CD14-positive monocyte (primary cell): ENCODE results near the gene PRSS1. TPM values are rescaled to one million over a fixed set of nuclear protein-coding genes. Genes with fewer than 3 reads are reported as not detected.
"Not testable (repeated sequence)": the region's sequence is repeated elsewhere in the genome, so short reads cannot be mapped to it uniquely, and the experiment has no call there.

Experiments
- DNase-seq, 3 donors: peaks; one replicate each; pipeline ENCODE4 v3.0.0-alpha.2; 2011 to 2022
- H2AFZ ChIP-seq: 2 replicates; pipeline ENCODE4 v1.6.0; 2012; ENCODE audit warnings: mild to moderate bottlenecking, low read depth, low read length, inconsistent platforms; ENCODE audit not compliant: insufficient read depth, poor library complexity, severe bottlenecking
- H3K27ac ChIP-seq, 2 donors: 1 replicate in 1 of 2; 2 replicates in 1 of 2; pipeline ENCODE4 v1.5.1; 2012 to 2013; ENCODE audit warnings: low read length in 2 of 2, control low read depth in 1 of 2, inconsistent platforms in 1 of 2, low read depth in 1 of 2, mild to moderate bottlenecking in 1 of 2
- H3K27me3 ChIP-seq, 2 donors: one replicate each; pipeline versions ENCODE4 v1.6.0 to v1.6.1; 2011 to 2013; ENCODE audit warnings: low read length in 2 of 2; ENCODE audit not compliant: control insufficient read depth in 2 of 2, insufficient read depth in 2 of 2
- H3K36me3 ChIP-seq, 2 donors: replicated peaks in 1 of 2; 1 replicate in 1 of 2; 2 replicates in 1 of 2; pipeline versions ENCODE4 v1.5.1 to v1.6.1; 2012 to 2013; ENCODE audit warnings: low read length in 2 of 2, control low read depth in 1 of 2, inconsistent platforms in 1 of 2, mild to moderate bottlenecking in 1 of 2; ENCODE audit not compliant: insufficient read depth in 2 of 2, control insufficient read depth in 1 of 2
- H3K4me1 ChIP-seq, 2 donors: 1 replicate in 1 of 2; 2 replicates in 1 of 2; pipeline versions ENCODE4 v1.5.1 to v1.6.1; 2012 to 2013; ENCODE audit warnings: low read length in 2 of 2, control low read depth in 1 of 2, inconsistent platforms in 1 of 2, mild to moderate bottlenecking in 1 of 2, moderate library complexity in 1 of 2; ENCODE audit not compliant: insufficient read depth in 2 of 2, control insufficient read depth in 1 of 2
- H3K4me2 ChIP-seq: replicated peaks from 2 replicates; pipeline ENCODE3; 2012; ENCODE audit warnings: low read length, moderate library complexity, mild to moderate bottlenecking; ENCODE audit not compliant: poor library complexity, severe bottlenecking; ENCODE audit errors: extremely low read depth
- H3K4me3 ChIP-seq, 3 experiments: fragments of 200-600 bp in 1 of 3; sonication (generic) in 1 of 3; replicated peaks in 1 of 3; 1 replicate in 2 of 3; 2 replicates in 1 of 3; pipeline ENCODE4 v1.5.1; 2011 to 2013; ENCODE audit warnings: low read length in 3 of 3, mild to moderate bottlenecking in 3 of 3, control low read depth in 2 of 3, low read depth in 2 of 3, inconsistent platforms in 1 of 3, moderate library complexity in 1 of 3
- H3K79me2 ChIP-seq: 2 replicates; pipeline ENCODE4 v1.6.0; 2012; ENCODE audit warnings: mild to moderate bottlenecking, control low read depth, inconsistent platforms, low read length, moderate library complexity; ENCODE audit not compliant: insufficient read depth
- H3K9ac ChIP-seq: 2 replicates; pipeline ENCODE4 v1.6.0; 2017; ENCODE audit warnings: low read length, mild to moderate bottlenecking; ENCODE audit not compliant: insufficient read depth, poor library complexity, severe bottlenecking
- H3K9me3 ChIP-seq, 2 donors: replicated peaks in 1 of 2; 1 replicate in 1 of 2; 2 replicates in 1 of 2; pipeline versions ENCODE4 v1.5.1 to v1.6.1; 2012 to 2013; ENCODE audit warnings: low read length in 2 of 2, control low read depth in 1 of 2; ENCODE audit not compliant: control insufficient read depth in 1 of 2, insufficient read depth in 1 of 2
- H4K20me1 ChIP-seq: 2 replicates; pipeline ENCODE4 v1.6.0; 2012; ENCODE audit warnings: mild to moderate bottlenecking, low read length, control low read depth, moderate library complexity; ENCODE audit not compliant: insufficient read depth
- H3K27ac Mint-ChIP-seq, 7 donors: one replicate each; pipeline ENCODE4 v1.8.0; 2020; ENCODE audit warnings: mild to moderate bottlenecking in 7 of 7, mixed read lengths in 7 of 7, moderate library complexity in 6 of 7, inconsistent platforms in 2 of 7
- H3K27me3 Mint-ChIP-seq, 3 donors: one replicate each; pipeline ENCODE4 v1.8.0; 2021 to 2022; ENCODE audit warnings: low read depth in 3 of 3, mild to moderate bottlenecking in 3 of 3, mixed read lengths in 3 of 3, moderate library complexity in 3 of 3, inconsistent platforms in 1 of 3
- H3K36me3 Mint-ChIP-seq, 2 donors: one replicate each; pipeline ENCODE4 v1.8.0; 2020; ENCODE audit warnings: mixed read lengths in 2 of 2, inconsistent platforms in 1 of 2, mild to moderate bottlenecking in 1 of 2
- H3K4me1 Mint-ChIP-seq: one replicate; pipeline ENCODE4 v1.8.0; 2020; ENCODE audit warnings: mild to moderate bottlenecking, mixed read lengths
- H3K4me3 Mint-ChIP-seq, 2 donors: one replicate each; pipeline ENCODE4 v1.8.0; 2020; ENCODE audit warnings: mild to moderate bottlenecking in 2 of 2, mixed read lengths in 2 of 2, moderate library complexity in 1 of 2
- H3K9me3 Mint-ChIP-seq, 7 donors: one replicate each; pipeline ENCODE4 v1.8.0; 2020 to 2022; ENCODE audit warnings: mixed read lengths in 7 of 7, mild to moderate bottlenecking in 6 of 7, moderate library complexity in 6 of 7, inconsistent platforms in 2 of 7
- CTCF ChIP-seq: fragments of 200-600 bp; IDR thresholded peaks from one replicate; pipeline ENCODE4 v1.8.0; 2022; ENCODE audit warnings: antibody characterized with exemption, mild to moderate bottlenecking
- WGBS: methylation state at CpG from one replicate; pipeline ENCODE4 v1.1.5; 2013; ENCODE audit warnings: missing lambda C conversion rate; ENCODE audit not compliant: insufficient coverage; 5-methylcytosine and 5-hydroxymethylcytosine counted together
- intact Hi-C, 2 donors: fragments of 100-400 bp; cut with micrococcal nuclease; formaldehyde crosslinking; loops; one replicate each; pipeline versions ENCODE4 v1.15.0 to v1.15.1; 2023
- polyA plus RNA-seq, 3 donors: library from polyadenylated mRNA; depleted of rRNA in 1 of 3; unstranded in 2 of 3; stranded (reverse) in 1 of 3; fragments of 300-500 nt in 2 of 3; fragments of >200 nt in 1 of 3; fragmentation: Illumina TruSeq in 2 of 3; gene quantifications; 1 replicate in 2 of 3; 2 replicates in 1 of 3; pipeline ENCODE4 v1.2.3, GENCODE V29; 2012 to 2021

PRSS1 gene
- polyA plus RNA-seq, 3 donors: not detected

GRCh38 chr7:142750321-142750938 is 1.2 kb downstream of the PRSS1 start:
- Mint-ChIP-seq H3K36me3 (no peaks in the 10 kb centered on the region), H3K4me1 (peaks cover 10% of the 10 kb centered on the region), H3K27me3 (peaks cover 0 to 3% (median 3%) of the 10 kb centered on the region in 3 donors), H3K9me3 (peaks cover 0 to 2% (median 0%) of the 10 kb centered on the region in 7 donors), H3K4me3 (no peak overlapping the region), H3K27ac (no peak overlapping the region)
- no peaks in the 10 kb centered on the region for H4K20me1 ChIP-seq
- H3K27me3 ChIP-seq: no peaks in the 10 kb centered on the region
- no peak for TF ChIP-seq CTCF
- no peak overlapping the region for H3K9ac ChIP-seq
- peaks cover 0 to 4% of the 10 kb centered on the region in 2 donors for H3K4me1 ChIP-seq
- no peaks in the 10 kb centered on the region for H3K36me3 ChIP-seq
- H3K9me3 ChIP-seq: no peaks in the 10 kb centered on the region
- H2AFZ ChIP-seq: no peak overlapping the region
- no peak for DNase-seq
- intact Hi-C loops: no loop called here
- H3K27ac ChIP-seq: no peak overlapping the region
- H3K79me2 ChIP-seq: no peaks in the 10 kb centered on the region
- no peak overlapping the region for H3K4me3 ChIP-seq
- WGBS: 94% methylated on average over 6 of the region's 9 CpGs
- no peak overlapping the region for H3K4me2 ChIP-seq

GRCh38 chr7:142751526-142752175 is 2.4 kb downstream of the PRSS1 start:
- H3K36me3 Mint-ChIP-seq, H3K4me3 ChIP-seq, H3K4me1 ChIP-seq, H3K4me3 Mint-ChIP-seq, H4K20me1 ChIP-seq, H3K27me3 ChIP-seq, H3K36me3 ChIP-seq, H3K27me3 Mint-ChIP-seq, intact Hi-C loops, H3K9me3 ChIP-seq, H3K4me2 ChIP-seq, H3K27ac Mint-ChIP-seq, DNase-seq, H3K27ac ChIP-seq, H3K79me2 ChIP-seq, H3K9ac ChIP-seq, H3K9me3 Mint-ChIP-seq, H2AFZ ChIP-seq, H3K4me1 Mint-ChIP-seq: not testable (repeated sequence)
- 95% methylated on average over 13 of the region's 14 CpGs for WGBS
